NCI-H345 treated with DMSO at 0.1 percent for 48 hours (cell line): Measurements from ENCODE around the gene CT45A1.
"Not testable (repeated sequence)": the region's sequence is repeated elsewhere in the genome, so short reads cannot be mapped to it uniquely, and the experiment has no call there.

Source experiments
- DNase-seq: peaks from one replicate; lab custom pipeline; 2025; ENCODE audit not compliant: unreplicated experiment; lab: John Stamatoyannopoulos, UW

The CT45A1 gene

GRCh38 chrX:135713183-135713689, at the start of gene CT45A1:
TSS of gene CT45A1 (plus strand) at chrX:135713639. CDS start at chrX:135718941, 5,302 bp downstream.
- DNase-seq: not testable (repeated sequence)

- not testable (repeated sequence) for DNase-seq
Measured at GRCh38 chrX:135672979-135673378, 40.5 kb upstream of the CT45A1 start.

GRCh38 chrX:135688137-135688536, 25.3 kb upstream of the CT45A1 start:
- DNase-seq: no peak

DNA sequence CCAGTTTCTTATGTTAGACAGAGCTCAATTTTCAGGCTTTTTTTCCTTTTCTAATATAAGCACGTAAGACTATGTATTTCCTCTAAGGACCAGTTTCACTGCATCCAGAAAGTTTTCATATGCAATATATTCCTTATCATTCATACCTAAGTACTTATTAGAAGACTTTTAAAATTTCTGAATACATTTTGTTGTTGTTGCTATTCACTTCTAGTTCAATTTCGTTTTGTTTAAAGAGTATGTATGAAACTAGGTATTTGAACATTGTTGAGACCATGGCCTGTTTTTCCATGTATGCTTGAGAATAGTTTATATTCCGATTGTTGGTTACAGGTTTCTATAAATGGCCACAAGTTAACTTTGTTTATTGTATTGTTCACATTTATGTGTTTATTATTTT, 18.0 kb upstream of the CT45A1 start:
- DNase-seq: no peak

- DNase-seq: no peak
Measured at GRCh38 chrX:135697601-135698000, 15.8 kb upstream of the CT45A1 start.

GRCh38 chrX:135698924-135699323, 14.5 kb upstream of the CT45A1 start:
- DNase-seq: no peak

DNA sequence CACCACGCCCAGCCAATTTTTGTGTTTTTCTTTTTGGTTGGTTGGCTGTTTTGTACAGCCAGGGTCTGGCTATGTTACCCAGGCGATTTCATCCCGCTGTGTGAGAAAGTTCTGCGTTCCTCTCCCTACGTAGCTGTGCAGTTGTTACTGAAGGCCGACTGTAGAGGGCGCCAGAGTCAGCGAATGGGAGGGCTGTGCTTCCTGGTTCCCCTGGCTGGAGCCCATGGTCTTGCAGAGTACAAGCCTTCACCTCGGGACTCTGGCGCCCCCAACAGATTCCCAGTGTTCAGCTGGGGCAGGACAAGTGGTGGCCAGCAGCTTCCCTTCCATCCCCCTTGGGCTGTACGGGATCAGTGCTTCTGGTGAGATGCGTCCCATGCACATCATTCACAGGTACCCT, 5.6 kb upstream of the CT45A1 start:
- DNase-seq: no peak

GRCh38 chrX:135713795-135714194, 356 bp downstream of the CT45A1 start:
- DNase-seq: no peak

- not testable (repeated sequence) for DNase-seq
Measured at GRCh38 chrX:135734666-135735065, 21.2 kb downstream of the CT45A1 start.

DNA sequence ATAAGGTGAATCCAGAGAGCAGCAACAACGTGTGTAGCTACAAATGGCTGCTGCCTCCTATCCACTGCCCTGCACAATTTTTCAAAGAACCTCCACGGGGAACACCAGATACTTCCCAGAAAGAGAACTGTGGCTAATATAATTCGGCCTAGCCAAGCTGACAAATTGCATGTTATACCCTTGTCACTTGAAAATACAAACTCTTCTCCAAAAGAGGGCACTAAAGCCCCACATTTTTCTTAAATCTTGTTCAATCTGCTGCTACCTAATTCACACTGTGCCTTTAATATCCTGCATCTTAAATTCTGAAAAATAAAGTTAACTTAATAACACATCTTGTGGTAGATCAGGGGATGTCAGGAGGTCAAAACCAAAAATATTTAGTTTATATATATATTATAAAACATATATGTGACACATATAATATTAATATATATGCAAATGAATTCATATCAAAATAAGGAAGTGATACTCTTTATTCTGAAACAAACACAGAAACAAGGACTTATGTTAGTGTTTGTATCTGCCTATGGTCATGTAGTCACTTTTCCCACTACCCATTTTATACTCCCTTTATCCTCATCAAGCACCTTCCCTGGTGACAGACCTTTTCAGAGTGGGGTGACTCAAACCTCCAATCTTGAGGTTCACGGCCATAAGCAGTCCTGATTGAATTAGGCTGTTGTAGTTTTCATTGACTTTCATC, 24.1 kb downstream of the CT45A1 start:
- DNase-seq: no peak

GRCh38 chrX:135740681-135741149, 27.3 kb downstream of the CT45A1 start:
- no peak for DNase-seq

GRCh38 chrX:135741192-135741715, 27.8 kb downstream of the CT45A1 start:
- no peak for DNase-seq

- DNase-seq: not testable (repeated sequence)
Measured at GRCh38 chrX:135744739-135745138, 31.3 kb downstream of the CT45A1 start.

DNA sequence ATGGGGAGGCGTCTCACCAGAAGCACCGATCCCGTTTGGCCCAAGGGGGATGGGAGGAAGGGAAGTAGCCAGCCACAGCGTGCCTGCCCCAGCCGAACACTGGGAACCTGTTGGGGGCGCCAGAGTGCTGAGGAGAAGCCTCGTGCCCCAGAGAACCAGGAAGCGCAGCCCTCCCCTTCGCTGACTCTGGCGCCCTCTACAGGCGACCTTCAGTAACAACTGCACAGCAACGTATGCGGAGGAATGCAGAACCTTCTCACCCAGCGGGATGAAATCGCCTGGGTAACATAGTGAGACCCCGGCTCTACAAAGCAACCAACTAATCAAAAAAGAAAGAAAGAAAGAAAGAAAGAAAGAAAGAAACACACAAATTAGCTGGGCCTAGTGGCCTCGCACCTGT, 54.7 kb downstream of the CT45A1 start, which contains the start of gene CT45A3:
Gene CT45A3, minus strand, starts transcription at position 101 of the 400 bp plus-strand sequence. CDS start 3,747 bp downstream, outside the sequence.
- not testable (repeated sequence) for DNase-seq
